Peyer's patch (tissue), 4 donors: Measurements from ENCODE around the gene EVL.

Experiments
- POLR2A ChIP-seq, 2 donors: fragments of 450-650 bp; IDR thresholded peaks; one replicate each; pipeline ENCODE4 v1.5.1; 2017; ENCODE audit warnings: antibody characterized with exemption in 2 of 2, mild to moderate bottlenecking in 2 of 2, moderate library complexity in 2 of 2
- TF ChIP-seq, protein P1 (sequence below), 6 experiments: fragments of 450-650 bp in 4 of 6; fragments of 200-600 bp in 2 of 6; sonication (generic) in 1 of 6; IDR thresholded peaks; one replicate each; pipeline ENCODE4 v1.5.1; 2017 to 2019; ENCODE audit warnings: antibody characterized with exemption in 6 of 6, mild to moderate bottlenecking in 3 of 6, moderate library complexity in 1 of 6

DNA sequence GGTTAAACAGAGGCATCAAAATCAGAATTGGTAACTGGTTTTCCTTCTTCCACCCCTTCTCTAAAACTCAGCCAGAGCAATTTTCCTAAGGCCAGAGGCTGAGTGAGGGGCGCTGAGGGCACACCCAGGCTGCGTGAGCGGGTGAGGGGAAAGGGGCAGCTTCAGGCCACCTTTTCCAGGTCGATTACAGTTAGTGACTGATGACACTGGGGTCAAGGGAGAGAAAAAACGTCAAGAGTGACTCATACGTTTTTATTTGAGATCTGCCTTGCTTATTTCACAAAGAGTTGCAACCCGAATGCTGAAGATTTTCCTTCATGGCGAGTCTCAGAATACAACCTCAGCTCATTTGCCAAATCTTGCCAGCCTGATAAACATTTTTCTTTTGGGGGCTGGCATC, 46.7 kb upstream of the EVL start:
- TF ChIP-seq, protein P1, sequence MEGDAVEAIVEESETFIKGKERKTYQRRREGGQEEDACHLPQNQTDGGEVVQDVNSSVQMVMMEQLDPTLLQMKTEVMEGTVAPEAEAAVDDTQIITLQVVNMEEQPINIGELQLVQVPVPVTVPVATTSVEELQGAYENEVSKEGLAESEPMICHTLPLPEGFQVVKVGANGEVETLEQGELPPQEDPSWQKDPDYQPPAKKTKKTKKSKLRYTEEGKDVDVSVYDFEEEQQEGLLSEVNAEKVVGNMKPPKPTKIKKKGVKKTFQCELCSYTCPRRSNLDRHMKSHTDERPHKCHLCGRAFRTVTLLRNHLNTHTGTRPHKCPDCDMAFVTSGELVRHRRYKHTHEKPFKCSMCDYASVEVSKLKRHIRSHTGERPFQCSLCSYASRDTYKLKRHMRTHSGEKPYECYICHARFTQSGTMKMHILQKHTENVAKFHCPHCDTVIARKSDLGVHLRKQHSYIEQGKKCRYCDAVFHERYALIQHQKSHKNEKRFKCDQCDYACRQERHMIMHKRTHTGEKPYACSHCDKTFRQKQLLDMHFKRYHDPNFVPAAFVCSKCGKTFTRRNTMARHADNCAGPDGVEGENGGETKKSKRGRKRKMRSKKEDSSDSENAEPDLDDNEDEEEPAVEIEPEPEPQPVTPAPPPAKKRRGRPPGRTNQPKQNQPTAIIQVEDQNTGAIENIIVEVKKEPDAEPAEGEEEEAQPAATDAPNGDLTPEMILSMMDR (IDR thresholded peaks at IDR 0.05) = no peak
- TF ChIP-seq POLR2A (IDR thresholded peaks at IDR 0.05) = no peak
